ENCODE results near the gene GOLGA2.

GRCh38 chr9:128231638-128232527 is 43.9 kb downstream of the GOLGA2 start:
- TF ChIP-seq POLR2A (IDR thresholded peaks at IDR 0.05), result no peak
- no peak for TF ChIP-seq CTCF (IDR thresholded peaks at IDR 0.05)
- no peak for TF ChIP-seq EP300 (IDR thresholded peaks at IDR 0.05)
- TF ChIP-seq POLR2AphosphoS5 (IDR thresholded peaks at IDR 0.05), result no peak

Measured in upper lobe of left lung (tissue), 4 donors.